Neural progenitor cell (in vitro differentiated cells): ENCODE results near the gene PHF3. TPM values are rescaled to one million over a fixed set of nuclear protein-coding genes. Genes with fewer than 3 reads are reported as not detected.

Experiments used
- DNase-seq: peaks from one replicate; pipeline ENCODE4 v3.0.0-alpha.2; 2016; ENCODE audit warnings: low spot score
- H2AFZ ChIP-seq: fragments of 200-600 bp; sonication (generic); replicated peaks from 2 replicates; pipeline ENCODE4 v1.6.1; 2016; ENCODE audit warnings: antibody characterized with exemption
- H3F3A ChIP-seq: fragments of 200-600 bp; sonication (generic); 2 replicates; pipeline ENCODE4 v1.6.1; 2016; ENCODE audit warnings: antibody characterized with exemption, low read depth
- H3K27ac ChIP-seq: fragments of 200-600 bp; sonication (generic); 2 replicates; pipeline ENCODE4 v1.5.1; 2016; ENCODE audit warnings: mild to moderate bottlenecking
- H3K27me3 ChIP-seq: fragments of 200-600 bp; sonication (generic); 2 replicates; pipeline ENCODE4 v1.6.1; 2016; ENCODE audit warnings: mild to moderate bottlenecking, moderate library complexity
- H3K36me3 ChIP-seq: fragments of 200-600 bp; sonication (generic); 2 replicates; pipeline ENCODE4 v1.5.1; 2016
- H3K4me1 ChIP-seq: fragments of 200-600 bp; sonication (generic); 2 replicates; pipeline ENCODE4 v1.6.1; 2016; ENCODE audit warnings: mixed run types
- H3K4me2 ChIP-seq: fragments of 200-600 bp; sonication (generic); 2 replicates; pipeline ENCODE4 v1.6.1; 2016
- H3K4me3 ChIP-seq: fragments of 200-600 bp; sonication (generic); 2 replicates; pipeline ENCODE4 v1.5.1; 2016
- H3K79me2 ChIP-seq: fragments of 200-600 bp; sonication (generic); 2 replicates; pipeline ENCODE4 v1.6.1; 2016; ENCODE audit warnings: low read depth
- H3K9ac ChIP-seq: fragments of 200-600 bp; sonication (generic); 2 replicates; pipeline ENCODE4 v1.6.1; 2016
- H3K9me3 ChIP-seq: fragments of 200-600 bp; sonication (generic); 2 replicates; pipeline ENCODE4 v1.5.1; 2016; ENCODE audit warnings: low read depth
- H4K20me1 ChIP-seq: fragments of 200-600 bp; sonication (generic); 2 replicates; pipeline ENCODE4 v1.6.1; 2016; ENCODE audit warnings: low read depth
- H3K27ac Mint-ChIP-seq: 3 replicates; pipeline ENCODE4 v1.8.0; 2021; ENCODE audit warnings: mixed read lengths
- H3K27me3 Mint-ChIP-seq: 2 replicates; pipeline ENCODE4 v1.8.0; 2022; ENCODE audit warnings: low read depth, mild to moderate bottlenecking, inconsistent platforms, moderate library complexity, mixed read lengths; ENCODE audit not compliant: insufficient read depth
- H3K36me3 Mint-ChIP-seq: 3 replicates; pipeline ENCODE4 v1.8.0; 2021; ENCODE audit warnings: mixed read lengths
- H3K4me1 Mint-ChIP-seq: 3 replicates; pipeline ENCODE4 v1.8.0; 2021; ENCODE audit warnings: mixed read lengths
- H3K4me3 Mint-ChIP-seq: 3 replicates; pipeline ENCODE4 v1.8.0; 2021; ENCODE audit warnings: mild to moderate bottlenecking, moderate library complexity, mixed read lengths
- H3K9me3 Mint-ChIP-seq: 3 replicates; pipeline ENCODE4 v1.8.0; 2020; ENCODE audit warnings: mixed read lengths
- EZH2 ChIP-seq: fragments of 200-600 bp; sonication (generic); IDR thresholded peaks from 2 replicates; pipeline ENCODE4 v1.6.1; 2017; ENCODE audit warnings: antibody characterized with exemption, mild to moderate bottlenecking, moderate library complexity
- EZH2phosphoT487 ChIP-seq: fragments of 200-600 bp; sonication (generic); IDR thresholded peaks from 2 replicates; pipeline ENCODE4 v1.6.1; 2017; ENCODE audit warnings: antibody characterized with exemption
- total RNA-seq: library from RNA; depleted of rRNA; stranded (reverse); fragments of >200 nt; gene quantifications from 2 replicates; pipeline ENCODE4 v1.2.3, GENCODE V29; 2015; ENCODE audit warnings: low replicate concordance
- TF ChIP-seq, protein P1 (sequence below): fragments of 200-600 bp; sonication (generic); IDR thresholded peaks from 2 replicates; pipeline ENCODE4 v1.5.1; 2017; ENCODE audit warnings: antibody characterized with exemption, mild to moderate bottlenecking

Gene PHF3
- total RNA-seq, 1 donor from 2014 or later, result 100 TPM

- no peaks in the 10 kb centered on the region for H3K36me3 ChIP-seq
- H3K27me3 ChIP-seq, result peaks cover 59% of the 10 kb centered on the region
- H2AFZ ChIP-seq, result no peak overlapping the region
- no peak overlapping the region for H3K4me3 Mint-ChIP-seq
- H3K9me3 Mint-ChIP-seq, result no peaks in the 10 kb centered on the region
- no peaks in the 10 kb centered on the region for H3K36me3 Mint-ChIP-seq
- peaks cover 19% of the 10 kb centered on the region for H3F3A ChIP-seq
- H3K27ac ChIP-seq, result no peak overlapping the region
- no peaks in the 10 kb centered on the region for H3K79me2 ChIP-seq
- peaks cover 14% of the 10 kb centered on the region for H3K4me1 ChIP-seq
- H3K9ac ChIP-seq, result no peak overlapping the region
- TF ChIP-seq EZH2 (no peak), EZH2phosphoT487 (no peak)
- TF ChIP-seq, protein P1, sequence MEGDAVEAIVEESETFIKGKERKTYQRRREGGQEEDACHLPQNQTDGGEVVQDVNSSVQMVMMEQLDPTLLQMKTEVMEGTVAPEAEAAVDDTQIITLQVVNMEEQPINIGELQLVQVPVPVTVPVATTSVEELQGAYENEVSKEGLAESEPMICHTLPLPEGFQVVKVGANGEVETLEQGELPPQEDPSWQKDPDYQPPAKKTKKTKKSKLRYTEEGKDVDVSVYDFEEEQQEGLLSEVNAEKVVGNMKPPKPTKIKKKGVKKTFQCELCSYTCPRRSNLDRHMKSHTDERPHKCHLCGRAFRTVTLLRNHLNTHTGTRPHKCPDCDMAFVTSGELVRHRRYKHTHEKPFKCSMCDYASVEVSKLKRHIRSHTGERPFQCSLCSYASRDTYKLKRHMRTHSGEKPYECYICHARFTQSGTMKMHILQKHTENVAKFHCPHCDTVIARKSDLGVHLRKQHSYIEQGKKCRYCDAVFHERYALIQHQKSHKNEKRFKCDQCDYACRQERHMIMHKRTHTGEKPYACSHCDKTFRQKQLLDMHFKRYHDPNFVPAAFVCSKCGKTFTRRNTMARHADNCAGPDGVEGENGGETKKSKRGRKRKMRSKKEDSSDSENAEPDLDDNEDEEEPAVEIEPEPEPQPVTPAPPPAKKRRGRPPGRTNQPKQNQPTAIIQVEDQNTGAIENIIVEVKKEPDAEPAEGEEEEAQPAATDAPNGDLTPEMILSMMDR, result no peak
- no peak overlapping the region for H3K27ac Mint-ChIP-seq
- peaks cover 6% of the 10 kb centered on the region for H3K27me3 Mint-ChIP-seq
- DNase-seq, result no peak
- H3K4me1 Mint-ChIP-seq, result peaks cover 19% of the 10 kb centered on the region
- no peak overlapping the region for H3K4me3 ChIP-seq
- H4K20me1 ChIP-seq, result no peaks in the 10 kb centered on the region
- no peak overlapping the region for H3K4me2 ChIP-seq
- H3K9me3 ChIP-seq, result no peaks in the 10 kb centered on the region
Measured at GRCh38 chr6:63630466-63630865, 5.1 kb upstream of the PHF3 start.

DNA sequence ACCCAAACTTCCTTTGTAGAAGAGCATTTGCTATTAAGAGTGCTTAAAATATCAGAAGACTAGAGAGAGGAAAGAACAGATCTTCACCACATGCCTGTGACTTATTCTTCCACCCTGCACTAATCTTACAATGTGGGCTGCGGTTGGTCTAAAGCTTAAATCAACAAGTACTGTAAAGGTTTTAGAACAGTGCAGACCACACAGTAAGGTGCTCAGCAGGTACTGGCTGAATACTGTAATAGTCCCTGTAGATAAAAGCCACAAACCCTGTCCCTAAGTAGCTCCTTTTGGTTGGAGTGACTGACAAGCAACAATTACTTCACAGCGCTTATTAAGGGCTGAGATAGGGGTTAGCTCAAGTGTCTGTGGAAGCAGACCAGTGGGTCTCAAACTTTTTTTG lies 972 bp upstream of the PHF3 start:
- H3K4me3 Mint-ChIP-seq, result peak overlapping the region; percentile 88

GRCh38 chr6:63635215-63635587 lies 401 bp upstream of the PHF3 start:
- Histone ChIP-seq H3K36me3 (no peaks in the 10 kb centered on the region), H3K4me1 (peaks cover 38% of the 10 kb centered on the region), H3K4me3 (peak overlapping the region; percentile 95), H3K9me3 (no peaks in the 10 kb centered on the region), H3K4me2 (peak overlapping the region; percentile 92), H3K27ac (peak overlapping the region; percentile 98), H3K79me2 (peaks cover 41% of the 10 kb centered on the region), H3K9ac (no peak overlapping the region), H4K20me1 (peaks cover 35% of the 10 kb centered on the region), H3K27me3 (peaks cover 38% of the 10 kb centered on the region), H2AFZ (peak overlapping the region; percentile 80), H3F3A (peaks cover 31% of the 10 kb centered on the region)
- Mint-ChIP-seq H3K27me3 (peaks cover 6% of the 10 kb centered on the region), H3K4me1 (peaks cover 36% of the 10 kb centered on the region), H3K36me3 (no peaks in the 10 kb centered on the region), H3K27ac (peak overlapping the region; percentile 85), H3K4me3 (peak overlapping the region; percentile 88), H3K9me3 (no peaks in the 10 kb centered on the region)
- DNase-seq, result peak; percentile 55
- TF ChIP-seq EZH2 (no peak), EZH2phosphoT487 (no peak)
- TF ChIP-seq, protein P1, result no peak

More for the DNA sequence above, 972 bp upstream of the PHF3 start:
- no peak overlapping the region for H3K27ac ChIP-seq
- peaks cover 43% of the 10 kb centered on the region for H3K27me3 ChIP-seq
- Mint-ChIP-seq H3K27me3 (peaks cover 6% of the 10 kb centered on the region), H3K9me3 (no peaks in the 10 kb centered on the region), H3K36me3 (no peaks in the 10 kb centered on the region), H3K27ac (no peak overlapping the region), H3K4me1 (peaks cover 34% of the 10 kb centered on the region)
- peak; percentile 81 for DNase-seq
- no peaks in the 10 kb centered on the region for H3K9me3 ChIP-seq
- no peaks in the 10 kb centered on the region for H3K36me3 ChIP-seq
- H3F3A ChIP-seq, result peaks cover 31% of the 10 kb centered on the region
- H3K79me2 ChIP-seq, result peaks cover 36% of the 10 kb centered on the region
- no peak overlapping the region for H3K9ac ChIP-seq
- TF ChIP-seq EZH2phosphoT487 (peak; percentile 95), EZH2 (no peak)
- TF ChIP-seq, protein P1, result no peak
- peak overlapping the region; percentile 92 for H3K4me2 ChIP-seq
- peak overlapping the region; percentile 95 for H3K4me3 ChIP-seq
- peaks cover 29% of the 10 kb centered on the region for H4K20me1 ChIP-seq
- peaks cover 32% of the 10 kb centered on the region for H3K4me1 ChIP-seq
- H2AFZ ChIP-seq, result no peak overlapping the region
